H9 (cell line): ENCODE data around the gene GFM2. TPM values are rescaled to one million over a fixed set of nuclear protein-coding genes. Genes with fewer than 3 reads are reported as not detected.
"Not testable (repeated sequence)": the region's sequence is repeated elsewhere in the genome, so short reads cannot be mapped to it uniquely, and the experiment has no call there.

Experiments
- DNase-seq: peaks from one replicate; pipeline ENCODE4 v3.0.0-alpha.2; 2017
- H2AFZ ChIP-seq: one replicate; pipeline ENCODE4 v1.6.1; 2013; ENCODE audit warnings: mild to moderate bottlenecking, low read length, control low read depth, moderate library complexity
- H2AK5ac ChIP-seq: 2 replicates; pipeline ENCODE4 v1.6.1; 2013; ENCODE audit warnings: low read length, control low read depth, mixed read lengths; ENCODE audit not compliant: insufficient read length
- H2BK120ac ChIP-seq: one replicate; pipeline ENCODE4 v1.6.1; 2013; ENCODE audit warnings: low read depth, mild to moderate bottlenecking, low read length, control low read depth, inconsistent platforms; ENCODE audit not compliant: poor library complexity, severe bottlenecking
- H2BK12ac ChIP-seq: 2 replicates; pipeline ENCODE4 v1.6.1; 2013; ENCODE audit warnings: low read length, control low read depth, mixed read lengths, low read depth; ENCODE audit not compliant: insufficient read length
- H2BK15ac ChIP-seq: 2 replicates; pipeline ENCODE4 v1.6.1; 2013; ENCODE audit warnings: low read depth, low read length, control low read depth
- H2BK20ac ChIP-seq: one replicate; pipeline ENCODE4 v1.6.1; 2013; ENCODE audit warnings: low read depth, mild to moderate bottlenecking, low read length, control low read depth, inconsistent platforms; ENCODE audit not compliant: poor library complexity, severe bottlenecking
- H2BK5ac ChIP-seq: 2 replicates; pipeline ENCODE4 v1.6.1; 2013; ENCODE audit warnings: low read length, control low read depth, mixed read lengths; ENCODE audit not compliant: insufficient read length
- H3K14ac ChIP-seq: 2 replicates; pipeline ENCODE4 v1.6.1; 2013; ENCODE audit warnings: low read length, control low read depth; ENCODE audit not compliant: insufficient read depth
- H3K18ac ChIP-seq: 2 replicates; pipeline ENCODE4 v1.6.1; 2013; ENCODE audit warnings: low read depth, mild to moderate bottlenecking, mixed read lengths, low read length, control low read depth; ENCODE audit not compliant: insufficient read length
- H3K23ac ChIP-seq: 2 replicates; pipeline ENCODE4 v1.6.1; 2013; ENCODE audit warnings: low read length, control low read depth, mixed read lengths, low read depth; ENCODE audit not compliant: insufficient read length
- H3K23me2 ChIP-seq: 2 replicates; pipeline ENCODE4 v1.6.1; 2013; ENCODE audit warnings: low read depth, mild to moderate bottlenecking, mixed read lengths, low read length, control low read depth; ENCODE audit not compliant: insufficient read length, poor library complexity, severe bottlenecking
- H3K27ac ChIP-seq: 2 replicates; pipeline ENCODE4 v1.5.1; 2013; ENCODE audit warnings: low read length, control low read depth, mixed read lengths, low read depth; ENCODE audit not compliant: insufficient read length
- H3K27me3 ChIP-seq: 2 replicates; pipeline ENCODE4 v1.6.1; 2013; ENCODE audit warnings: low read length, control low read depth, inconsistent platforms; ENCODE audit not compliant: insufficient read depth
- H3K4ac ChIP-seq: 2 replicates; pipeline ENCODE4 v1.6.1; 2013; ENCODE audit warnings: low read depth, mild to moderate bottlenecking, control low read depth, inconsistent platforms, low read length, moderate library complexity
- H3K4me1 ChIP-seq: 2 replicates; pipeline ENCODE4 v1.6.1; 2013; ENCODE audit warnings: low read length, control low read depth, inconsistent platforms; ENCODE audit not compliant: insufficient read depth
- H3K4me2 ChIP-seq: 2 replicates; pipeline ENCODE4 v1.6.1; 2013; ENCODE audit warnings: low read length, control low read depth, mixed read lengths; ENCODE audit not compliant: insufficient read length, insufficient read depth
- H3K56ac ChIP-seq: 2 replicates; pipeline ENCODE4 v1.6.1; 2013; ENCODE audit warnings: low read depth, mild to moderate bottlenecking, mixed read lengths, low read length, control low read depth; ENCODE audit not compliant: insufficient read length
- H3K79me1 ChIP-seq: 2 replicates; pipeline ENCODE4 v1.6.1; 2013; ENCODE audit warnings: low read depth, mild to moderate bottlenecking, moderate library complexity, low read length, control low read depth, inconsistent platforms; ENCODE audit not compliant: insufficient read depth, poor library complexity, severe bottlenecking
- H3K79me2 ChIP-seq: 2 replicates; pipeline ENCODE4 v1.6.1; 2013; ENCODE audit warnings: low read length, control low read depth, inconsistent platforms; ENCODE audit not compliant: insufficient read depth
- H3K9ac ChIP-seq: 2 replicates; pipeline ENCODE4 v1.6.1; 2013; ENCODE audit warnings: low read length, control low read depth, mixed read lengths; ENCODE audit not compliant: insufficient read length; ENCODE audit errors: extremely low read depth
- H3K9me3 ChIP-seq: one replicate; pipeline ENCODE4 v1.6.1; 2013; ENCODE audit warnings: low read depth, low read length, inconsistent platforms; ENCODE audit not compliant: control insufficient read depth
- H3T11ph ChIP-seq: one replicate; pipeline ENCODE4 v1.6.1; 2013; ENCODE audit warnings: mild to moderate bottlenecking, low read length, control low read depth, inconsistent platforms
- H4K20me1 ChIP-seq: one replicate; pipeline ENCODE4 v1.6.1; 2013; ENCODE audit not compliant: control insufficient read depth, insufficient read length, insufficient read depth
- H4K5ac ChIP-seq: 2 replicates; pipeline ENCODE4 v1.6.1; 2013; ENCODE audit warnings: low read depth, mild to moderate bottlenecking, mixed read lengths, low read length, control low read depth; ENCODE audit not compliant: insufficient read length
- H4K8ac ChIP-seq: replicated peaks from 2 replicates; pipeline ENCODE4 v1.6.1; 2013; ENCODE audit warnings: low read length, control low read depth, mixed read lengths, low read depth; ENCODE audit not compliant: insufficient read length
- H4K91ac ChIP-seq: 2 replicates; pipeline ENCODE4 v1.6.1; 2013; ENCODE audit warnings: low read depth, mild to moderate bottlenecking, moderate library complexity, mixed read lengths, low read length, control low read depth; ENCODE audit not compliant: insufficient read length
- H3K27ac Mint-ChIP-seq, 3 experiments: 2 replicates in 2 of 3; 3 replicates in 1 of 3; pipeline ENCODE4 v1.8.0; 2020 to 2021; ENCODE audit warnings: mixed read lengths in 3 of 3, mild to moderate bottlenecking in 1 of 3, moderate library complexity in 1 of 3
- H3K27me3 Mint-ChIP-seq: 2 replicates; pipeline ENCODE4 v1.8.0; 2021; ENCODE audit warnings: low read depth, mild to moderate bottlenecking, moderate library complexity, mixed read lengths
- H3K36me3 Mint-ChIP-seq, 3 experiments: 2 replicates in 2 of 3; 3 replicates in 1 of 3; pipeline ENCODE4 v1.8.0; 2020 to 2021; ENCODE audit warnings: low read depth in 3 of 3, mixed read lengths in 3 of 3; ENCODE audit not compliant: insufficient read depth in 1 of 3
- H3K4me1 Mint-ChIP-seq, 2 experiments: 2 replicates each; pipeline ENCODE4 v1.8.0; 2020; ENCODE audit warnings: mixed read lengths in 2 of 2
- H3K4me3 Mint-ChIP-seq, 2 experiments: 2 replicates in 1 of 2; 3 replicates in 1 of 2; pipeline ENCODE4 v1.8.0; 2020 to 2021; ENCODE audit warnings: mild to moderate bottlenecking in 2 of 2, mixed read lengths in 2 of 2, moderate library complexity in 1 of 2
- H3K9me3 Mint-ChIP-seq, 2 experiments: 2 replicates in 1 of 2; 3 replicates in 1 of 2; pipeline ENCODE4 v1.8.0; 2020; ENCODE audit warnings: mild to moderate bottlenecking in 2 of 2, mixed read lengths in 2 of 2, moderate library complexity in 1 of 2
- WGBS: extraction: QIAGEN DNeasy Blood & Tissue Kit; methylation state at CpG from one replicate; pipeline ENCODE4 v1.1.7; 2013; ENCODE audit warnings: missing lambda C conversion rate, low lambda C conversion rate, mixed read lengths; ENCODE audit not compliant: insufficient read length; ENCODE audit errors: extremely low coverage; 5-methylcytosine and 5-hydroxymethylcytosine counted together
- total RNA-seq: library from RNA; stranded (reverse); gene quantifications from 2 replicates; pipeline ENCODE4 v1.2.1, GENCODE V29; 2021

Gene GFM2
- total RNA-seq, 1 experiment from 2014 or later = 30.0 TPM

DNA sequence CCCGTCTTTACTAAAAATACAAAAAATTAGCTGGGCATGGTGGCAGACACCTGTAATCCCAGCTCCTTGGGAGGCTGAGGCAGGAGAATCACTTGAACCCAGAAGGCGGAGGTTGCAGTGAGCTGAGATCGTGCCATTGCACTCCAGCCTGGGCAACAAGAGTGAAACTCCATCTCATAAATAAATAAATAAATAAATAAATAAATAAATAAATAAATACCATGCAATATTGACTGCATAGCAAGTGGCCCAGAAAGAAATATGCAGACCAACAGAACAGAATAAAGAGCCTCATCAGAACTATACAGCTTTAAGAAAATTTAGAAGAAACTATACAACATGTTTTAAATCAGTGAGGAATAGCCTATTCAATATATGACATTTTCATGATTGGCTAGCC is 88.8 kb downstream of the GFM2 start:
- not testable (repeated sequence) for H2BK15ac ChIP-seq, H3K9ac ChIP-seq, H3K27me3 ChIP-seq, H3K4ac ChIP-seq, H2BK5ac ChIP-seq, H4K91ac ChIP-seq, H4K5ac ChIP-seq, H3K27ac ChIP-seq, H3T11ph ChIP-seq, H3K36me3 Mint-ChIP-seq, H3K4me3 Mint-ChIP-seq, H3K18ac ChIP-seq, H3K23me2 ChIP-seq, H2BK20ac ChIP-seq, H3K79me2 ChIP-seq, H3K79me1 ChIP-seq, H3K23ac ChIP-seq, H3K14ac ChIP-seq, H3K27me3 Mint-ChIP-seq, H3K4me1 ChIP-seq, H2AFZ ChIP-seq, DNase-seq, H3K56ac ChIP-seq, H4K8ac ChIP-seq, H3K27ac Mint-ChIP-seq, H2BK120ac ChIP-seq, H3K4me2 ChIP-seq, H2AK5ac ChIP-seq, H4K20me1 ChIP-seq, H2BK12ac ChIP-seq, H3K9me3 ChIP-seq, H3K9me3 Mint-ChIP-seq
- H3K4me1 Mint-ChIP-seq = peaks cover 15 to 18% of the 10 kb centered on the region in 2 experiments
- no CpG with 5 or more reads among the region's 3 CpGs for WGBS

DNA sequence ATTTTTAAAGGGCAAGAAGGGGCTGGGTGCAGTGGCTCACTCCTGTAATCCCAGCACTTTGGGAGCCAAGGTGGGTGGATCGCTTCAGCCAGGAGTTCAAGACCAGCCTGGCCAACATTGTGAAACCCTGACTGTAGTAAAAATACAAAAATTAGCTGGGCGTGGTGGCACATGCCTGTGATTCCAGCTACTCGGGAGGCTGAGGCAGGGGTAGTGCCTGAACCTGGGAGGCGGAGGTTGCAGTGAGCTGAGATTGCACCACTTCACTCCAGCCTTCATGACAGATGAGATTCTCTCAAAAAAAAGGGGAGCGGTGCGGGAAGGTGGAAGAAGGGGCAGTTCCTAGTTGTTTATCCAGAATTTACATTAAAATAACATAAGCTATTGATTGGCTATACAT is 90.5 kb downstream of the GFM2 start:
- not testable (repeated sequence) for H2BK20ac ChIP-seq, H2BK15ac ChIP-seq, H3K27me3 ChIP-seq, H2AFZ ChIP-seq, H3T11ph ChIP-seq, H3K27me3 Mint-ChIP-seq, H4K20me1 ChIP-seq, H3K56ac ChIP-seq, H3K9me3 Mint-ChIP-seq, H3K4ac ChIP-seq, H2BK5ac ChIP-seq, H3K4me2 ChIP-seq, H4K5ac ChIP-seq, H4K91ac ChIP-seq, H3K9ac ChIP-seq, H3K4me3 Mint-ChIP-seq, H3K23me2 ChIP-seq, H3K14ac ChIP-seq, H3K79me1 ChIP-seq, DNase-seq, H2BK120ac ChIP-seq, H3K27ac ChIP-seq, H4K8ac ChIP-seq, H3K36me3 Mint-ChIP-seq, H3K9me3 ChIP-seq, H3K23ac ChIP-seq, H3K4me1 ChIP-seq, H3K27ac Mint-ChIP-seq, H2AK5ac ChIP-seq, H3K79me2 ChIP-seq, H2BK12ac ChIP-seq, H3K18ac ChIP-seq
- no CpG with 5 or more reads among the region's 6 CpGs for WGBS
- peaks cover 17 to 19% of the 10 kb centered on the region in 2 experiments for H3K4me1 Mint-ChIP-seq
